Stimulated activated CD4-positive, alpha-beta T cell treated with anti-CD3 and anti-CD28 coated beads, Interleukin-15, amount 100 ng/mL, for 24 hours (primary cell): ENCODE data around the gene CACNA1I.

Experiments
- DNase-seq: peaks from one replicate; pipeline ENCODE4 v3.0.0-alpha.2; 2020

CACNA1I gene

DNA sequence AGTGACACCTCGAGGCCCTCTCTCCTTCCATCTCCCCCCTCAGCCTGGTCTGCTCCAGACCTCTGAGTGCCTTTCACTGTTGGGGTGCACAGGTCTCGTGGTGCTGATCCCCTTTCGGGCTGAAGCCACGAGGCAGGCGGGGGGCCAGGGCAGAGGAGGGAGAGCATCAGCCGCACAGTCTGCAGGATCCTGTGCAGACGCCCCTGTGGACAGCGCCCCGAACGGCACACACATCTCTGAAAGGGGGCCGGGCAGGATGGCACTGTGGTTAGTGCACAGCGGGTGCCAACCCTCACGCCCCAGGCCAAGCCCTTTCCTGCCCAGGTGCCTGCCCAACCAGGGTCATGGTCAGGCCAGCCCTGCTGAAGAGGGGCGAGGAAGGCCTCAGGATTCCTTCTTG is 56.7 kb downstream of the CACNA1I start:
- no peak for DNase-seq

- no peak for DNase-seq
These were observed 57.5 kb downstream of the CACNA1I start for GRCh38 chr22:39627865-39628562.

DNA sequence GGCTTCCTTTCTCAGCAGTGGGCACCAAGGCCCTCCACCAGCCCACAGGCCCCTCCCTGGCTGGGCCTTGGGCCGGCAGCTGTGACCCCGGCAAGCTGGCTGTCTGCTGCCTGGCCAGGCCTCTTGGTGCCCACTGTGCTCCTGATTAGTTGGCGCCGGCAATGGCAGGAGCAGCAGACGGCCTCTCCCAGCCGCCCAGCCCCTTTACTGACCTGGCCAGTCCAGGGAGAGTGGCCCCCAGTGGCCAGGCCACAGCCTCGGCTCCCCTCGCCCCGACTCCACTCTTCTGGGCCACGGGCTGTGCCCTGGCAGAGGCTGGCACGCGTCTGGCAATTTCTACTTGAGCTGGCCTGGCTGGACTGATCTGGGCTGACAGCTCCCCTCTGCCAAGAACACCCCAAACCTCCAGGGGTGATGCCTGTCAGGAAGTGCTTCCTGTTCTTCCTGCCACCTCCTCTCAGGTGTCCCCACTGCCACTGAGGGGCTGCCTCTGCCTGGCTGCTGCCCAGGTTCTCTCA is 58.1 kb downstream of the CACNA1I start:
- DNase-seq = no peak

DNA sequence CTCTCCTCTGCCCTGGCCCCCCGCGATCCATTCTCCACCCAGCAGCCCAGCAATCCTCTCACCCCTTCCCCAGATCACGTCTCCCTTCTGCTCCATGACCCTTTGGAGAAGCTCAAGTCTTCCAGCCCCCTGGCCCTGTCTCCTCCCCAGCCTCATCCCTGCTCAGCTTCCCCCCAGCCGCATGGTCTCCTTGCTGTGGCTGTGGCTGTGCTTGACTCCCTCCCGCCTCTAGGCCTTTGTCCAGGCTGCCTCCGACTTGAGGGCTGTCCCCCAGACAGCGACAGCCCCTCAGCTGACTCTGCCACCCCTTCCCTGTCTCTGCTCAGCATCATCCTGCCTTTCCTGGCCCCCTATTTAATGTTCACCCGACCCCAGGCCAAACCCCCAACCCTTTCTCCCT is 59.3 kb downstream of the CACNA1I start:
- no peak for DNase-seq

DNA sequence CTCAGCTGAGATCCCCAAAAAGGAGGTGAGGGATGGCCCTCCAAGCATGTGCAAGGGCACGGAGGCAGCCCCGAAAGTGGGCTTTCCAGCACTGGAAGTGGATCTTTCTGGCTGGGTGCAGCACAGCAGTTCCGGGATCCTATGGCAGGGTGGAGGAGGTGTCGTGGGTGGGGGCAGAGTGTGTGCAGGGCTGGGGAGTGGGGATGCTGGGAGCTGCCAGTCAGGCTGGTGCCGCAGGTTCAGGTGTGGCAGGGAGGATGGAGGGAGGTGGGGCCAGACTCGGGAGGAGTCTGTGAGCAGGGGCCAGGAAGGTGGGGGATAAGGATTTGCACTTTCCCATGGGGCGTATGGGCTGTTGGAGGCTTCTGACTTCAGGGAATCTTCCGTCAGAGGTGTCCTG is 60.2 kb downstream of the CACNA1I start:
- no peak for DNase-seq

DNA sequence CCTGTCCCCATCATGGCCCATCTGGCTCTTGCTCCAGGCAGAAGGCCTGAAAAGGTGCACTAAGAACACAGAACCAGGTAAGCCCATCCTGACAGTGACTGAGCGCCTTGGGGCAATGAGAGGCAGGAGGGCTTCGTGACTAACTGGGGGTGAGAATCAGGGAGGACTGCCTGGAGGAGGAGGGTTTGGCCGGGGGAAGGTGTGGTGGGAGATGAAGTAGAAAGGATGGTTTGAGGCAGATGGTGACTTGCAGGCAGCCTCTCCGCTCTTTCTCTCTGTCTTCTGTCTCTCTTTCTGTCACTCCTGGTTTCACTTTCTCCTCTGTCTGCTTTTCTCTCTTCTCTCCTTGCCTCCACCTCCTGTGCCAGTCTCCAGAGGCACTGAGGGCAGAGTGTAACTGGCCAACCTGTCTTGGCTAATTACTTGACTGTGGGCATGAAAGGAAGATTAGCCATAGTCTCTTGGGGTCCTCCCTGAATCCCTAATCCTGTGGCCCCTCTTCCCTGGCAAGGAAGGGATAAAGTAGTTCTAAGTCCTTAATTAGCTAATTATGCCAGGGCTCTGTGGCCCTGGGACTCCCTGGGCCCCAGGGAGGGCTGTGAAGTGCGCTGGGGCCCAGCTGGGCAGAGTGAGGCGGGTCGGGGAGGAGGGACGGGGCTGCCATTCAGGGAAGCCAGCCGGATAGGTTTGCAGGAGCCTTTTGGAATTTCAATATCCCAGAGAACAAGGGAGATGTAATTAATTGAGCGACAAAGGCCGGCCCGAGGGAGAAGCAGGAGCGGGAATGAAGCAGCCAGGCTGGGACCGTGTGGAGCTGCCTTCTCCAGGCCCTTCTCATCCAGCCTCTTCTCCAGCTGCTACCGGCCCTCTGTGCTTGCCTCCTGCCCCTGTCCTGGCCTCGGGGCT is 61.1 kb downstream of the CACNA1I start:
- DNase-seq = no peak

- DNase-seq = peak; percentile 67
These were observed 64.2 kb downstream of the CACNA1I start for GRCh38 chr22:39634530-39635405.

- no peak for DNase-seq
These were observed 65.2 kb downstream of the CACNA1I start for GRCh38 chr22:39635719-39636118.

DNA sequence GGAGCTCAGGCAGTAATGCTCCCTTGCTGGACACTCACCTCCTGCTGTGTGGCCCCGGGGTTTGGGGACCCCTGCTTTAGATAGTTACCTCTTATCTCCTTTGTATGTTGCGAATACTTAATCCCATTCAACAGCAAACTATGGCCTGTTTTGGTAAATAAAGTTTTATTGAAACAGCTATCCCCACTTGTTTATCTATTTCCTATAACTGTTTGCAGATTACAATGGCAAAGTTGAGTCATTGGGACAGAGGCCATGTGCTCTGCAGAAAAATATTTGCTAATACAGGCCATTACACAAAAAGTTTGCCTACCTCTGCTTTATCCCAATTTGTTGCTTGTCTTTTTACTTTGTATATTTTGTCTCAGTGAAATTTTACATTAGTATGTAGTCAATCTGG is 68.4 kb downstream of the CACNA1I start:
- no peak for DNase-seq

GRCh38 chr22:39641660-39642310 is 71.2 kb downstream of the CACNA1I start:
- no peak for DNase-seq

DNA sequence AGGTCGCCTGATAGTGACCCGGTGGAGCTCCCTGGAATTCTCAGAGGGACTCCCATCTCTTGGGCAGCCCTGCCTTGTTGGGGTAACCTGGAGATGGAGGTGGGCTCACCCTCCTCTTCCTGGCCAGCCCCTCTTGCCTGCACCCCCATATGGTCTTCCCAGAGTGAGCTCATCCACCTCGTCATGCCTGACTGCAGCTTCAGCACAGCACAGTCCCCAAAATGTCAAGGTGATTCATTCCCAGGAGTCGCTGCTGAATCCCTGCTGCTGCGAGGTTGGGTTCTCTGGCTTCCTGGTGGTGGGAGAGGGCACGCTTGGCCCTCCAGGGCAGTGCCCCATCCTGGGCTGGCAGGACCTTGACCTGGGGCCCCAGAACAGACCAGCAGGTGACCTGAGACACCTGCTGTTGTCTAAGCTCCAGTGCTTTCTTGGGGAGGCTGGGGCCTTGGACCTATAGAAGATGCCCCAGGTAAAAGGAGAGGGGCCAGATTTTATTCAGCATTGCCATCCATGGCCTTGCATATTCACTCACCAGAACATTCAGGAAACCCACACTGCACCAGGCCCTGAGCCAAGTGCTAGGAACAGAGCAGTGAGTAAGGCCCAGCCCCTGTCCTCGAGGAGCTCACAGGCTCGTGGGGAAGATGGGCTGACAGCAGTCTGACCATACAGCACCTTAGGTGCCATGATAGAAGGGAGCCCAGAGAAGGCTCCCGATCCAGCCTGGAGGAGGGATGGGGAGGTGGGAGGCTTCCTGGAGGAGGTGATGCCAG is 72.9 kb downstream of the CACNA1I start:
- DNase-seq = no peak

- no peak for DNase-seq
These were observed 75.0 kb downstream of the CACNA1I start for GRCh38 chr22:39645532-39645931.

- DNase-seq = no peak
These were observed 76.0 kb downstream of the CACNA1I start for GRCh38 chr22:39646398-39647063.

GRCh38 chr22:39647836-39648629 is 77.5 kb downstream of the CACNA1I start:
- DNase-seq = no peak

- no peak for DNase-seq
These were observed 78.0 kb downstream of the CACNA1I start for GRCh38 chr22:39648630-39648950.

GRCh38 chr22:39649500-39650089 is 79.0 kb downstream of the CACNA1I start:
- DNase-seq = no peak

DNA sequence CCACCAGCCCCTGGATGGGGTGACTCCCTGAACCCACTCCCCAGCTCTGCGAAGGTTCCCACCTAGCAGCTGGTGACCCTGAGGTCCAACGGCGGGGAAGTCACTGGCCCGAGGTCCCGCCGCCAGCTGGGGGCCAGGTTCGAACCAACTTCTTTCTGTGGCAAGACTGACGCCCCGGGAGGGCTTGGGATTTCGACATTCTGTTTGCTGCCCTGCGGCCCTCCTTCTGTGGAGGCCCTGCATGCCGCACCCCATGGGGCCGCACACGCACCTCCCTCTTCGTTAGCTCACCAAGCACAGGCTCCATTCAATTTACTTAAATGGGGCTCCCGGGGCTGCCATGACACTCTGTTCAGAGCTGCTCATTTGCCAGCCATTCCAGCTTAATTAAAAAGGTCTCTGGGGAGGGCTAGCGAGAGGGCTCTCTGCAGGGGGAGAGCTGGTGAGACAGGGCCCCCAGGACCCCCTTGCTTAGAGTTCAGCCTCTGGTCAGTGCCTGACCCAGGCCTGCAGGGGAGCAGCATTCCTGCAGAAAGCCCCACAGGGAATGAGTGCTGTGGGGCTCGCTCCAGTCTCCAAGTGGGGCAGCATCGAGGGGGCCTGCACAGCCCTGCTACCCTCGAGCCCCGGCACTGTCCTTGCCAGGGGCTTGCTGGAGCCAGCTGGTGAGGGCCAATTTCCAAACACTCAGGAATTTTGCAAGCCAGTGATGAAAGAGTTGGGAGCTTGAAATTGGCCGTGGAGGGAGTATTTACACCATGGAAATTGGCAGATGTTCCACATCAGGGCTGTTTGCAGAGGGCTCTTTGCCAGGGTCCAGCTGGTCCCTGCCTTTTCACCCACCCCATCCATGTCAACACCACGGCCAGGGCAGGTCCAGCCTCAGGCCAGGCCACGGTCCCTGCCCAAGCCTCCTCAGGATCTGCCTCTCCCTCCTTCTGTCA is 80.8 kb downstream of the CACNA1I start:
- DNase-seq = no peak

GRCh38 chr22:39652990-39653786 is 82.6 kb downstream of the CACNA1I start:
- DNase-seq = no peak
